Measurements from ENCODE around the gene SDHD.

DNA sequence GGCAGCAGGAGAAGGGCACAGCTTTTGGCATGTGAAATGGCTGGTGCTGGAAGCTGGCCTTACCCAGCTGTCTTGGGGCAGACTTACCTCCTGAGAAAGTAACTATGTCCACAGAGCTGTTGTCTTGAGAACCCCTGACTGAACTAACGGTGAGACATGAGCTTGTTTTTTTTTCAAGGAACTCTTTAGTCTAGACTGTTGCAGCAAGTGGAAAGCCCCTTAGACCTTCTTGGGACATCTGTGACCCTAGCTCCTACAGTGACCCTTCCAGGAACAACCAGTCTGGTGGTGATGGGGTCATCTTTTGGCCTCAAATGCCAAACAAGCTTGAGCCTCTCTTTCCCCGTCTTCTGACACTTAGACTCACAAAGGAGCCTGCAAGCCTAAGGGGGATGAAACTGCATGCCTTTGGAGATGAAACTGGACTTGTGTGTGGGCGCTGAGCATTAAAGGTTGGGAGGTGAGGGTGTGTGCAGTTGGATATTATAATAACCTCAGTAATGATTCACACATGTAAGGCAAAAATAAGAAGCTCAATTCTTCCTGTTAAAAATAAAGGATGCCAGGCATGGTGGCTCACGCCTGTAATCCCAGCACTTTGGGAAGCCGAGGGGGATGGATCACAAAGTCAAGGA, 35.4 kb downstream of the SDHD start:
- TF ChIP-seq POLR2A (IDR thresholded peaks at IDR 0.05; ENCODE audit: low read length): no peak
- TF ChIP-seq GATA1 (IDR thresholded peaks at IDR 0.05; ENCODE audit: low read depth, low read length): no peak

Data from erythroblast (primary cell).